ENCODE measurements around the gene RMDN3. TPM values are rescaled to one million over a fixed set of nuclear protein-coding genes. Genes with fewer than 3 reads are reported as not detected.
A peak's percentile ranks its signal among the peaks of the same experiment; 100 is the strongest.

The RMDN3 gene
- total RNA-seq, 4 donors from 2014 or later = 29.2 to 39.8 (median 31.7) TPM

DNA sequence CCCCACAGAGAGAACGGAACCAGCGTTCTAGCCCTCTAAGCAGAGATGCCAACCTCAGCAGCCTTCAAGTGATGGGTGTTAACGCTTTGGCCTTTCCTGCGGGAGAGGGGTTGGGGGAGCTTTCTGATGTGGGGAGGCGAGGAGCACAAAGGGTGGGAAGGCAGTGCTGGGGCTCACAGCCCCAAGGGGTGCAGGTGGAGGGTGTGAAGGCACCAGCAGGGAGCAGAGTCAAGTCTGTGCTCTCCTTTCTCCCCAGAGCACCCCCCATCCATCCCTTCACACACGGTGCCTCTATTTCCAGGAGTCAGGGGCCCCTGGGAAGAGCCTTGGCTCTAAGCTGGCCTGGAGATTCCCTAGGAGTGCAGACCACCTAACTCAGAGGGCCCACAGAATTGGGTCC, 18.8 kb upstream of the RMDN3 start:
- intact Hi-C loops (cut with DNase I) = loop anchor here (10.0 kb wide), 1 partner anchor 209 kb away; the partner anchor contains the start of genes CCDC32 and RPUSD2
- DNase-seq = no peak
- Histone ChIP-seq H3K9me3 (no peaks in the 10 kb centered on the region), H3K27me3 (no peaks in the 10 kb centered on the region), H3K27ac (no peak overlapping the region), H3K4me3 (replicated peaks in 1 of 3) (no peak overlapping the region), H3K4me1 (peaks cover 0 to 16% of the 10 kb centered on the region in 2 donors), H3K36me3 (peaks cover 45 to 49% of the 10 kb centered on the region in 2 donors)
- TF ChIP-seq CTCF (IDR thresholded peaks at IDR 0.05) (no peak), POLR2A (IDR thresholded peaks at IDR 0.05) (no peak)
- WGBS, 2 donors = 98 to 100% methylated on average over 4 to 6 of the region's 6 CpGs

- peaks cover 42 to 45% of the 10 kb centered on the region in 2 donors for H3K36me3 ChIP-seq
- H3K4me3 ChIP-seq (replicated peaks in 1 of 3) = no peak overlapping the region
- intact Hi-C loops (cut with DNase I) = loop anchor here (10.0 kb wide), 1 partner anchor 209 kb away; the partner anchor contains the start of genes CCDC32 and RPUSD2
- H3K9me3 ChIP-seq = no peaks in the 10 kb centered on the region
- TF ChIP-seq POLR2A (IDR thresholded peaks at IDR 0.05) (no peak), CTCF (IDR thresholded peaks at IDR 0.05) (no peak)
- H3K27ac ChIP-seq = no peak overlapping the region
- WGBS, 2 donors = 91 to 96% methylated on average over 5 to 8 of the region's 8 CpGs
- no peak for DNase-seq
- H3K4me1 ChIP-seq = peaks cover 0 to 20% of the 10 kb centered on the region in 2 donors
- H3K27me3 ChIP-seq = no peaks in the 10 kb centered on the region
These were observed 18.4 kb upstream of the RMDN3 start for GRCh38 chr15:40773496-40773895.

GRCh38 chr15:40772014-40772413, 17.0 kb upstream of the RMDN3 start:
- Histone ChIP-seq H3K4me1 (peaks cover 0 to 23% of the 10 kb centered on the region in 2 donors), H3K4me3 (replicated peaks in 1 of 3) (no peak overlapping the region), H3K27ac (no peak overlapping the region), H3K27me3 (no peaks in the 10 kb centered on the region), H3K36me3 (peaks cover 34 to 41% of the 10 kb centered on the region in 2 donors), H3K9me3 (no peaks in the 10 kb centered on the region)
- no peak for DNase-seq
- intact Hi-C loops (cut with DNase I) = loop anchor here (10.0 kb wide), 1 partner anchor 207 kb away; the partner anchor contains the start of genes CCDC32 and RPUSD2
- TF ChIP-seq POLR2A (IDR thresholded peaks at IDR 0.05) (no peak), CTCF (IDR thresholded peaks at IDR 0.05) (no peak)
- WGBS, 2 donors = 74 to 93% methylated on average over 7 to 13 of the region's 13 CpGs

- H3K36me3 ChIP-seq = peaks cover 27 to 34% of the 10 kb centered on the region in 2 donors
- no peak for DNase-seq
- H3K27ac ChIP-seq = no peak overlapping the region
- H3K27me3 ChIP-seq = no peaks in the 10 kb centered on the region
- H3K4me1 ChIP-seq = peaks cover 0 to 23% of the 10 kb centered on the region in 2 donors
- intact Hi-C loops (cut with DNase I) = loop anchor here (10.0 kb wide), 1 partner anchor 206 kb away; the partner anchor contains the start of genes CCDC32 and RPUSD2
- TF ChIP-seq POLR2A (IDR thresholded peaks at IDR 0.05) (no peak), CTCF (IDR thresholded peaks at IDR 0.05) (no peak)
- H3K9me3 ChIP-seq = no peaks in the 10 kb centered on the region
- 93 to 99% methylated on average over 5 of the region's 5 CpGs for WGBS, 2 donors
- H3K4me3 ChIP-seq (replicated peaks in 1 of 3) = no peak overlapping the region
These were observed 16.2 kb upstream of the RMDN3 start for GRCh38 chr15:40771242-40771641.

GRCh38 chr15:40770147-40770721, 15.2 kb upstream of the RMDN3 start:
- TF ChIP-seq POLR2A (IDR thresholded peaks at IDR 0.05) = no peak
- no peak for TF ChIP-seq CTCF (IDR thresholded peaks at IDR 0.05)
- H3K36me3 ChIP-seq = peaks cover 17 to 24% of the 10 kb centered on the region in 2 donors
- peaks cover 3 to 31% of the 10 kb centered on the region in 2 donors for H3K4me1 ChIP-seq
- H3K9me3 ChIP-seq = no peaks in the 10 kb centered on the region
- H3K27me3 ChIP-seq = no peaks in the 10 kb centered on the region
- H3K4me3 ChIP-seq (replicated peaks in 1 of 3) = no peak overlapping the region
- DNase-seq = no peak
- 77 to 88% methylated on average over 7 to 8 of the region's 17 CpGs for WGBS, 2 donors
- intact Hi-C loops (cut with DNase I) = loop anchor here (10.0 kb wide), 1 partner anchor 205 kb away; the partner anchor contains the start of genes CCDC32 and RPUSD2
- peak overlapping the region in 1 of 3 donors; percentile 70 for H3K27ac ChIP-seq
